ENCODE results near the gene B3GNT8. TPM values are rescaled to one million over a fixed set of nuclear protein-coding genes. Genes with fewer than 3 reads are reported as not detected.
"Not testable (repeated sequence)": the region's sequence is repeated elsewhere in the genome, so short reads cannot be mapped to it uniquely, and the experiment has no call there.

The B3GNT8 gene
- polyA plus RNA-seq, 1 donor from 2014 or later, result 0.59 TPM

DNA sequence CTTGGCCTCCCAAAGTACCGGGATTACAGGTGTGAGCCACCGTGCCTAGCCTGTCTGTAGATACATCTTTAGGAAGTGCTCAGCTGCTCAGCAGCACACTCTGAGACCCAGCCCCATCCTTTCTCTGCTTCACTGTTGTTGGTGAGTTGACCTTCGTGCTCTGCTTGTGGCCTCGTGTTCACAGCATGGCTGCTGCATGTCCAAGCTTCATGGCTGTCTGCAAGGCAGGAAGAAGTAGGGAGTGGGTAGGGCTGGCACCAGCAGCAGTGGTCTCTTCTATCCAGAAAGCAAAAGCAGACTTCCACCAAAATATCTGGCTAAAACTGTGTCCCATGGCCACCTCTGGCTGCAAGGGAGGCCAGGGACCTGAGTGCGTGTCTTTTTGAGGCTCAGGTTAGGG lies 14.2 kb downstream of the B3GNT8 start:
- no peak overlapping the region for H3K4me3 Mint-ChIP-seq
- H3K27me3 Mint-ChIP-seq, result no peaks in the 10 kb centered on the region
- H3K36me3 Mint-ChIP-seq, result peaks cover 6% of the 10 kb centered on the region
- peaks cover 9 to 10% (median 10%) of the 10 kb centered on the region in 3 donors for H3K4me1 Mint-ChIP-seq
- no peak overlapping the region for H3K27ac Mint-ChIP-seq
- no peaks in the 10 kb centered on the region for H3K9me3 Mint-ChIP-seq

DNA sequence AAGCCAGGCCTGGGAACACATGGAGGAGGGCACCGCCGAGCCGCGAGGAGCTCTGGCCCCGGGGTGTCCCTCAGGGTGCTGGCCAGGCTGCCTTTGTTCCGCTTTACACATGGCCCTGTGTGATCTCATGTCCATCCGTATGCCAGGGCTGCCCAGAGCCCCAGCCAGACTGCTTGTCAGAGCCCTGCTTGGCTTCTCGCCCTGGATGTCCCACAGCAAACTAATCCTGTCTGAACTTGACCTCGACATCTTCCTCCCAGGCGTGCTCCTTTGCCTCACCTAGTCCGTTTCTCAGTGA lies 15.3 kb downstream of the B3GNT8 start:
- H3K27me3 Mint-ChIP-seq, result no peaks in the 10 kb centered on the region
- peaks cover 10 to 13% (median 11%) of the 10 kb centered on the region in 3 donors for H3K4me1 Mint-ChIP-seq
- no peaks in the 10 kb centered on the region for H3K9me3 Mint-ChIP-seq
- no peak overlapping the region for H3K27ac Mint-ChIP-seq
- H3K4me3 Mint-ChIP-seq, result no peak overlapping the region
- peaks cover 6% of the 10 kb centered on the region for H3K36me3 Mint-ChIP-seq

DNA sequence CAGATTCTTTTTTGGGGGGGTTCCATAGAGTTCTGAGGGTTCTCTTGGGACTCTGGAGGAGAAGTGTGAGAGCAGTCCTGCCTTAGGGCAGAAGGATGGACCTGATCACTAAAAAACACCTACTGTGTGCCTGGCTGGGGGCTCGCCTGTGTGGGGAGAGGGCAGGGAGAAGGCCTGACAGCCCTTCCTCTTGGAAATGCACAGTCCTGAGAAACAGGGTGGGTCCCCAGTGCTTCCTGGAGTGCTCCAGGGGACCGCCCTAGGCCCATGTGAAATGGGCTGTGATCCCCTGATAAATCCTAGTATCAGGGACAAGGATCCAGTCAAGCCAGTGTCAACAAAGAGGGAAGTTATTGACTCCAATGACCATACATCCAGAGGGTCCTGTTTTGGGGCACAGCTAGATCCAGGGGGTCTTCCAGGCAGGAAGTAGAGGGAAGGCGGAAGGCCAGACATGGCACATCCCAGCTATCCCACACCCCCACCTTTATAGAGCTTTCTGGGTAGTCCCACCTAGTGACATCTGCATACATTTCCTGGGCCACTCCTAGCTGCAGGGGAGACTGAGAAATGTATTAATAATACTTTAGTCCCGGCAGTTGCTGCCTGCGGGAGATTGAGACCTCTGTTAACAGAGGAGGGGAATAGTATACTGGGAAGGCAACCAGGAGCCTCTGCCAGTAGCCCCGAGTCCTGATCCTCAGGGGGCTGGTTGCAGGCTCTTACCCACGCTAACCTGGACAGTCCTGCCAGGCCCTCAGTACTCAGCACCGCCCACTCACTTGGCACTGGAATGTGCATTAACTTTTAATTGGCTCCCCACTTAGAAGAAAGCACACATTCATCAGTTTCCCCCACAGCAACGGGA lies 15.8 kb downstream of the B3GNT8 start:
- Mint-ChIP-seq H3K4me1 (peaks cover 10 to 13% (median 12%) of the 10 kb centered on the region in 3 donors), H3K4me3 (no peak overlapping the region), H3K27me3 (no peaks in the 10 kb centered on the region), H3K36me3 (peaks cover 6% of the 10 kb centered on the region), H3K9me3 (no peaks in the 10 kb centered on the region), H3K27ac (no peak overlapping the region)

DNA sequence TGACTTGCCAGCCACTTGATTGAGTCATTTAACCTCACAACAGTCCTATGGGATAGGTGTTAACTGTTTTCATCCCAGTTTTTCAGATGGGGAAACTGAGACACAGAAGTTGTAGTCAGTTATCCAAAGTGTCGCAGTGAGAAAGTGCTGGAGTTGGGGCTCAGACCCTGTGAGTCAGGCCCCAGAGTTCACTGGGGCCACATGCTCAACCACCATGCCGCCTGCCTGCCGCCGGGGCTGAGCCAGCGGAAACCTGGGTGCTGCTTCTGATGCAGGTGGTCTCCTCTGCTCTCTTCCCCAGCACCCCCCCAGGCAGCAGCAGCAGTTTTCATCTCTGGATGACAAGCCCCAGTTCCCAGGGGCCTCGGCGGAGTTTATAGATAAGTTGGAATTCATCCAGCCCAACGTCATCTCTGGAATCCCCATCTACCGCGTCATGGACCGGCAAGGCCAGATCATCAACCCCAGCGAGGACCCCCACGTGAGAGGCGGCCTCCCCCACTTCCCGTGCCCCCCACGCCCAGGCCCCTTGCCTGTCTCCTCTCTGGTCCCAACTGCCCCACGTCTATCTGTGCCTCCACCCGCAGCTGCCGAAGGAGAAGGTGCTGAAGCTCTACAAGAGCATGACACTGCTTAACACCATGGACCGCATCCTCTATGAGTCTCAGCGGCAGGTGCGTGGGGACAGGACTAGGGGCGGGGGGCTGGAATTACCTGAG lies 16.7 kb downstream of the B3GNT8 start:
- H3K36me3 Mint-ChIP-seq, result peaks cover 6% of the 10 kb centered on the region
- H3K4me3 Mint-ChIP-seq, result no peak overlapping the region
- H3K4me1 Mint-ChIP-seq, result peaks cover 10 to 12% (median 12%) of the 10 kb centered on the region in 3 donors
- H3K27ac Mint-ChIP-seq, result no peak overlapping the region
- H3K9me3 Mint-ChIP-seq, result no peaks in the 10 kb centered on the region
- H3K27me3 Mint-ChIP-seq, result no peaks in the 10 kb centered on the region

DNA sequence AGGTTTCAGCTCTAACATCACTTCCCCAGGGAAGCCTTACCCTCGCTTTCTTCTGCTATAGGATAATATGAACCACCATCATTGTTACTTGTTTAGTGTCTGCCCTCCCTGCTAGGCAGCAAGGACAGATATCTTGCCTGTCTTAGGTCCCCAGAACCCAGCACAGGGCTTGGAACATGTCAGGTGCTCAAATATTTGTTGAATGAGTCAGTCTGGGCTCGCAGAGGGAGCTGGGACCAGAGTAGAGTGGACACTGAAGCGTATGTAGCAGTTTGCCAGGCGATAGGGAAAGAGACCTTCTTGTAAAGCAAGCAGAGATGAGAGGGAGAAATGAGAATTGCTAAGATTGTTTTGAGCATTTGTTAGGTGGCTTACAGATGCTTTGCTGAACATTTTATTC lies 17.9 kb downstream of the B3GNT8 start:
- Mint-ChIP-seq H3K4me1 (peaks cover 10 to 15% (median 12%) of the 10 kb centered on the region in 3 donors), H3K36me3 (peaks cover under 1% of the 10 kb centered on the region), H3K4me3 (peak overlapping the region in 3 of 4 donors; percentile 49 to 79 (median 73)), H3K27ac (no peak overlapping the region), H3K27me3 (no peaks in the 10 kb centered on the region), H3K9me3 (no peaks in the 10 kb centered on the region)

DNA sequence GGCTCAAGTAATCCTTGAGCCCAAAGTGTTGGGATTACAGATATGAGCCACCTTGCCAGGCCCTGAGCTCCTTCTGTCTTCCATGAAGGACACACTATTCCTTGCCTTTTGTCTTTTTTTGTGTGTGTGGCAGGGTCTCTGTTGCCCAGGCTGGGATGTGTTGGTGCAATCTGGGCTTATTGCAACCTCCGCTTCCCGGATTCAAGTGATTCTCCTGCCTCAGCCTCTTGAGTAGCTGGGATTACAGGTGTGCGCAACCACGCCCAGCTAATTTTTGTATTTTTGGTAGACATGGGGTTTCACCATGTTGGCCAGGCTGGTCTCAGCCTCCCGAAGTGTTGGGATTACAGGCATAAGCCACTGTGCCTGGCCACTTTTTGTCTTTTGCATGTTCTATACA lies 18.3 kb downstream of the B3GNT8 start:
- H3K4me3 Mint-ChIP-seq, H3K9me3 Mint-ChIP-seq, H3K27me3 Mint-ChIP-seq, H3K27ac Mint-ChIP-seq, H3K36me3 Mint-ChIP-seq: not testable (repeated sequence)
- H3K4me1 Mint-ChIP-seq, result peaks cover 10 to 15% (median 12%) of the 10 kb centered on the region in 3 donors

DNA sequence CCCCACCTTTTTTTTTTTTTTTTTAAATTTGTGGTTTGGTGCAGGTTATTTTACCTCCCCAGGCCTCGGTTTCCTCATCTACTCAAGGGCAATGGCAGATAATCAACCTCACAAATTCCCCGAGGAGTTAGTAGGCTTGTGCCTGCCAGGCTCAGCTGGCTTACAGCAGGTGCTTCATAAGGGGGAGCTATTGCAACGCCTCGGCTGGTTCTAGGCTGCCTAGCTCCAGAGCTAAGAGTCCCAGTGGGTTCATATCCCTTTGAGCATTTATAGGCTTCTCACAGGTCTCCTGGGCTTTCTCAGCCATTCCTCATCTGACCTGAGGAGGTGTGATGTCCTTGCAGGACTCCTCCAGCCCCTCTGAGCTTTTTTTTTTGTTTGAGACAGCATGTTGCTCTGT lies 18.9 kb downstream of the B3GNT8 start:
- Mint-ChIP-seq H3K4me1 (peaks cover 10 to 15% (median 12%) of the 10 kb centered on the region in 3 donors), H3K9me3 (no peaks in the 10 kb centered on the region), H3K4me3 (no peak overlapping the region), H3K27me3 (no peaks in the 10 kb centered on the region), H3K27ac (no peak overlapping the region), H3K36me3 (no peaks in the 10 kb centered on the region)

DNA sequence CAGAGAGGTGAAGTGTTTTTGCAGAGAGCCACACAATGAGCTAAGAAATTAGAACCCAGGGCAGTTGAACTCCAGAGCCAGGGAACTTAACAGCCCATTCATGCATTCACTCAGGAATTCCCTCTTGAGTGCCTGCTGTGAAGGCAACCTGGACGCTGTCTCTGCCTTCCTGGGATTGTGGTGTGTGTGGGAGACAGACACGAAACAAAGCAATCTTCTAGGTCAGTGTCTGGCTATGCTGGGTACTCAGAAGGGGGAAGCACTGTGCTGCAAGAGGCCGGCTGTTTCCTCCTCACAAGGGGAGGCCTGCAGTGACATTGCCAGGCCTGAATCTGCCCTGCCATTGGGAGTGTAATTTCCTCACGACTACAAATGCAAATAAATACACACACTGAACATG lies 19.9 kb downstream of the B3GNT8 start:
- H3K27ac Mint-ChIP-seq, result no peak overlapping the region
- H3K36me3 Mint-ChIP-seq, result no peaks in the 10 kb centered on the region
- peaks cover 10 to 15% (median 12%) of the 10 kb centered on the region in 3 donors for H3K4me1 Mint-ChIP-seq
- no peaks in the 10 kb centered on the region for H3K9me3 Mint-ChIP-seq
- H3K4me3 Mint-ChIP-seq, result no peak overlapping the region
- no peaks in the 10 kb centered on the region for H3K27me3 Mint-ChIP-seq

DNA sequence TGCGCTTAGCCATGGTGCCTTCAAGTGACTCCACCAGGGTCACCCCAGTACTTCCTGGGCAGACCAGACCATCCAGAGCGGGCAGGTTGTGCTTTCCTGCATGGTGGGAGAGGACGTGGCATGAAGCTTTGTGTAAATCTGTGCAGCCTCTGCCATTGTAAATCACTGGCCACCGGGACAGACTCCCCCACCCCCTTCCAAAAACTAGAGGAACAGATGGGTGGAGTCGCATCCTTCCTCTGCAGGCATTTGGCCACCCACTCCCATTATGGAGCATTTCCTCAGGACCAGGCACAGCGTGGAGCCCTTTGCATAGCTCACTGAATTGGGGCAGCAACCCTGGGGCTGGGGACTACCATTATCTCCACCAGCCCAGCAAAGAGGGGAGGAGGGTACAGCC lies 21.4 kb downstream of the B3GNT8 start:
- H3K36me3 Mint-ChIP-seq, result no peaks in the 10 kb centered on the region
- H3K4me3 Mint-ChIP-seq, result no peak overlapping the region
- no peaks in the 10 kb centered on the region for H3K9me3 Mint-ChIP-seq
- H3K4me1 Mint-ChIP-seq, result peaks cover 9 to 21% (median 10%) of the 10 kb centered on the region in 3 donors
- no peaks in the 10 kb centered on the region for H3K27me3 Mint-ChIP-seq
- H3K27ac Mint-ChIP-seq, result no peak overlapping the region

DNA sequence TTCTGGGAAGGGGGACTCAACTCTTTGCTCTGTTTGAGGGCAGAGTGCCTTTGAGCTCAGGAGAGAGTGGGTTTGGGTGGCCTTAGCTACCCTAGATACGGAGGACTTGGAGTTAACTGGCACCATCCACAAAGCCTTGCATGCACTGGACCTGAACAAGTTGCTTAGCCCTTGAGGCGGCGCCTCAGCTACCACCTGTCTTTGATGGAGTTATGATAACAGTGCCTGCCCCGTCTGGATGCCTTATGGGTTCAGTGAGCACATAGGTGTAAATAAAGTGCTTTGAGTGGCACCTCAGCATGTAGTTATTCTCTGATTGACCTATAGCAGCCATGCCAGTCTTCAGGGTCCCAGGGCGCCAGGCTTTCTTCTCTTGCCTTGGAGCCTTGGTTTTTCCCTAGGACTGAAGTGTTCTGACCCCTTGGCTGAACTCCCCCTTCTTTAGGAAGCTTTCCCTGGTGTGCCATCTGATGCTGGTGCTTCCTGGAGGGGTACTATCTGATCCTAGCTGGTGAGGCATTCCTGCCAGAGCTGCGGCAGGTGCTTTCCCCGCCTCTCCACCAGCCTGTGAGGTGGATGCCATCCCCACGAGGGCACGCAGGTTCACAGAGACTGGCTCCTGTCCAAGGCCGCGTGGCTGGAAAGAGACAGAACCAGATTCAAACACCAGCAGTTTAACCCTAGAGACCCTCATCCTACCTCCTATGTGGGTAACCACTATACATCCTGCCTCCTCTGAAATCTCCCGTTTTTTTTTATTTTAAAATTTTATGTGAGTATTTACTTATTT lies 23.8 kb downstream of the B3GNT8 start:
- Mint-ChIP-seq H3K27me3 (no peaks in the 10 kb centered on the region), H3K27ac (no peak overlapping the region), H3K4me1 (peaks cover 7 to 21% (median 9%) of the 10 kb centered on the region in 3 donors), H3K36me3 (no peaks in the 10 kb centered on the region), H3K4me3 (peak overlapping the region in 1 of 4 donors; percentile 52), H3K9me3 (no peaks in the 10 kb centered on the region)

DNA sequence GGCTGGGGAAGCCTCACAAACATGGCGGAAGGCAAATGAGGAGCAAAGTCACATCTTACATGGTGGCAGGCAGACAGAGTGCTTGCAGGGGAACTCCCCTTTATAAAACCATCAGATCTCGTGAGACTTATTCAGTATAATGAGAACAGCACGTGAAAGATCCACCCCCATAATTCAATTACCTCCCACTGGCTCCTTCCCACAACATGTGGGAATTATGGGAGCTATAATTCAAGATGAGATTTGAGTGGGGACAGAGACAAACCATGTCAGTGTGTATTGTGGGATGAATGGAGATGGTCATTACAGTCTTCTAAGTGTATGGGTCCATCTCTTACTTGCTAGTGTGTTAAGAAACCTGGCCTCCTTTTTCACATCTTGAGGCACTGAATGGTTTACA lies 25.2 kb downstream of the B3GNT8 start:
- no peak overlapping the region for H3K4me3 Mint-ChIP-seq
- H3K27me3 Mint-ChIP-seq, result no peaks in the 10 kb centered on the region
- H3K27ac Mint-ChIP-seq, result no peak overlapping the region
- H3K4me1 Mint-ChIP-seq, result peaks cover 13 to 23% (median 21%) of the 10 kb centered on the region in 3 donors
- no peaks in the 10 kb centered on the region for H3K36me3 Mint-ChIP-seq
- no peaks in the 10 kb centered on the region for H3K9me3 Mint-ChIP-seq

DNA sequence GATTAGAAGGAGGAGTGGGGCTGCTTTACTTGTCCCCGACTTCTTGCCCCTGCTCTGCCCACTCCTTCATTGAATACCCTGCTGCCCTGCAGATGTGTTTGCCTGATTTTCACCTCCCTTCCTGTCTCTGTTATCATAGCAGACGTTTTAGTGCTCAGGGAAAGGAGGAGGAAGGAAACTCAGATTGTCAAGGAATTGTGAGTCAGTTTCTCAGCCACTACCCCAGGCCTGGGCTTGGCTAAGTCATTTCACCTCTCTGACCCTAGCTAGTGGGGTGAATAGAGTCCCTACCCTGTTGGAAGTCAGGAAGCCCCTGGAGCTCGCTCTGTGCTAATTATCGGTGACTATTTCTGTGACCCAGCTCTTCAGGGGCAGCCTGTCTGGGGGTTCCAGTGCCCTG lies 25.7 kb downstream of the B3GNT8 start:
- no peaks in the 10 kb centered on the region for H3K9me3 Mint-ChIP-seq
- H3K4me3 Mint-ChIP-seq, result peak overlapping the region in 2 of 4 donors; percentile 19 to 54
- H3K4me1 Mint-ChIP-seq, result peaks cover 12 to 22% (median 21%) of the 10 kb centered on the region in 3 donors
- H3K27ac Mint-ChIP-seq, result no peak overlapping the region
- H3K36me3 Mint-ChIP-seq, result no peaks in the 10 kb centered on the region
- H3K27me3 Mint-ChIP-seq, result no peaks in the 10 kb centered on the region

DNA sequence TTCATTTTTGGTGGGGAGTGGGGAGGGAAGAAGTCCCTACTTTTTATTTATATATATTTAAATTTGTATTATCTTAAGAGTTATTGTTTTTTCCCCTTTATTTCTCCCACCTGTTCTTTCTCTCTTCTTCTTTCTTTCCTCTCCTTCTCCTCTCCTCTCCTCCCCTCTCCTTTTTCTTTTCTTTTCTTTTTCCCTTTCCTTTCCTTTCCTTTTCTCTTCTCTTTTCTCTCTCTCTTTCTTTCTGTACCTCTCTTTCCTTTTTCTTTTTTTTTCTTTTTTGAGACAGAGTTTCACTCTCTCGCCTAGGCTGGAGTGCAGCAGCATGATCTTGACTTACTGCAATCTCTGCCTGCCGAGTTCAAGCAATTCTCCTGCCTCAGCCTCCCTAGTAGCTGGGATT lies 27.6 kb downstream of the B3GNT8 start:
- Mint-ChIP-seq H3K4me1 (peaks cover 19 to 30% (median 29%) of the 10 kb centered on the region in 3 donors), H3K36me3 (no peaks in the 10 kb centered on the region), H3K27me3 (no peaks in the 10 kb centered on the region), H3K4me3 (peak overlapping the region in 2 of 4 donors; percentile 65 to 93), H3K27ac (peak overlapping the region in 2 of 3 donors; percentile 62 to 98), H3K9me3 (no peaks in the 10 kb centered on the region)

DNA sequence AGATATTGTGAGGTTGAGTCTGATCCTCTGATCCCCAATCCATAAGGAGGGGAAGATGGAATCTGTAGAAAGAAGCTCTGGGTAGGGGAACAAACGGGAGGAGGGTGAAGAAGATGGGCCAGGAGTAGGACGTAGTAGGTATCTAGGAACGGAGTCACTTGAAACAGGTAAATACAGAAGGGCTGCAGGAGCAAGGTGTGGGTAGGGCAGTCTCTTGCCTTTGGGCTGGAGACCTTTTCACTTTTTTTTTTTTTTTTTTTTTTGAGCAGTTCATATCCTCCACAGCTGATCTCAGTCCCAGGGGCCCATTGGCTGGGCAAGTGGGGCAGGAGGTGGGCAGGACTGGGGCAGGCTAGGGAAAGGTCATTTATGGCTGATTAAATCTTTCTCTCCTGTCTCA lies 28.1 kb downstream of the B3GNT8 start:
- Mint-ChIP-seq H3K36me3 (no peaks in the 10 kb centered on the region), H3K4me1 (peaks cover 19 to 30% (median 29%) of the 10 kb centered on the region in 3 donors), H3K27me3 (no peaks in the 10 kb centered on the region), H3K4me3 (peak overlapping the region; percentile 93 to 99 (median 98)), H3K9me3 (no peaks in the 10 kb centered on the region), H3K27ac (peak overlapping the region in 2 of 3 donors; percentile 62 to 98)

DNA sequence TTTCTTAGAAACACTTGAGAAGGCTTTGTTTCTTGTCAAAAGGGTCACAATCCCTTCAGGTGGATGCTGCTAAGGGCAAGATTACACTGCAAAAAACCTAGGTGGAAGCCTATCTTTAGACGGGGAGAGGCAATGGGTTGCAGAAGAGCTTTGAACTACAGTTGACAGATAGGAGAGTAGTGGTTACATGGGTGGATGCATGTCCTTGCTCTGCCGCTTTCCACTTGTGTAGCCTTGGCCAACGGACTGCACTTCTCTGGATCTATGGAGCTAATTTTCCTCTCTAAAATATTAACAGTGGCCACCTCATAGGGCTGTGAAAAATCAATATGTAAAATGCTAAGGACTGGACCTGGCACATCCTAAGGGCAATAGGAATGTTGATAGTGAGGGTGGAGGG lies 28.6 kb downstream of the B3GNT8 start:
- Mint-ChIP-seq H3K4me1 (peaks cover 22 to 30% (median 29%) of the 10 kb centered on the region in 3 donors), H3K27ac (peak overlapping the region in 2 of 3 donors; percentile 98 to 100)

More for the DNA sequence above, 28.6 kb downstream of the B3GNT8 start:
- Mint-ChIP-seq H3K9me3 (no peaks in the 10 kb centered on the region), H3K36me3 (peaks cover 2% of the 10 kb centered on the region), H3K27me3 (no peaks in the 10 kb centered on the region), H3K4me3 (peak overlapping the region; percentile 93 to 99 (median 98))

All from IgD-negative memory B cell (primary cell).